Kidney (tissue), 14 donors: Measurements from ENCODE around the gene SLC2A8. TPM values are rescaled to one million over a fixed set of nuclear protein-coding genes. Genes with fewer than 3 reads are reported as not detected.

ENCODE experiments used
- DNase-seq, 5 donors: peaks; one replicate each; pipeline ENCODE4 v3.0.0-alpha.2; 2013 to 2020
- FAIRE-seq: peaks from 2 replicates; lab custom pipeline; 2012; peaks lifted over from hg19 to GRCh38; lab: Jason Lieb, UNC
- H3K27ac ChIP-seq, 2 donors: one replicate each; pipeline ENCODE4 v1.7.0; 2013; ENCODE audit warnings: low read depth in 2 of 2, low read length in 2 of 2, inconsistent platforms in 1 of 2
- H3K27me3 ChIP-seq: one replicate; pipeline ENCODE4 v1.7.1; 2013; ENCODE audit warnings: low read length, inconsistent platforms; ENCODE audit not compliant: control insufficient read depth, insufficient read depth
- H3K36me3 ChIP-seq, 3 donors: one replicate each; pipeline versions ENCODE4 v1.7.0 to v1.7.1; 2013; ENCODE audit warnings: low read length in 3 of 3, control low read depth in 1 of 3, inconsistent platforms in 1 of 3; ENCODE audit not compliant: insufficient read depth in 3 of 3, control insufficient read depth in 2 of 3
- H3K4me1 ChIP-seq, 3 donors: one replicate each; pipeline versions ENCODE4 v1.7.0 to v1.7.1; 2013; ENCODE audit warnings: low read length in 3 of 3, inconsistent platforms in 1 of 3, low read depth in 1 of 3; ENCODE audit not compliant: control insufficient read depth in 2 of 3, insufficient read depth in 2 of 3
- H3K4me3 ChIP-seq, 3 donors: one replicate each; pipeline versions ENCODE4 v1.7.0 to v1.8.1; 2013; ENCODE audit warnings: low read length in 3 of 3, control low read depth in 1 of 3, inconsistent platforms in 1 of 3
- H3K9ac ChIP-seq, 3 donors: one replicate each; pipeline versions ENCODE4 v1.7.0 to v1.7.1; 2013; ENCODE audit warnings: low read length in 3 of 3, control low read depth in 1 of 3, inconsistent platforms in 1 of 3
- H3K9me3 ChIP-seq, 3 donors: one replicate each; pipeline versions ENCODE4 v1.7.0 to v1.7.1; 2013; ENCODE audit warnings: low read length in 3 of 3, control low read depth in 1 of 3, inconsistent platforms in 1 of 3; ENCODE audit not compliant: control insufficient read depth in 2 of 3, insufficient read depth in 1 of 3
- CTCF ChIP-seq: IDR thresholded peaks from 3 replicates; pipeline ENCODE4 v1.5.1; 2012; ENCODE audit warnings: mild to moderate bottlenecking, moderate library complexity, borderline replicate concordance; ENCODE audit not compliant: insufficient read depth; ENCODE audit errors: extremely low read depth
- intact Hi-C: fragments of 100-400 bp; cut with DNase I; formaldehyde crosslinking; loops from one replicate; pipeline ENCODE4 v1.11.1; 2022
- polyA plus RNA-seq: library from polyadenylated mRNA; stranded (reverse); fragments of 350-450 nt; fragmentation: Illumina TruSeq; extraction: RNeasy Lipid Tissue Mini Kit (QIAGEN cat#74804); gene quantifications from one replicate; pipeline ENCODE4 v1.2.3, GENCODE V29; 2014; ENCODE audit warnings: low read depth, low replicate concordance; ENCODE audit not compliant: insufficient read depth
- total RNA-seq: library from RNA; stranded (reverse); fragmentation: NEBNext Ultra II Directional; extraction: Animal tissue kit (Norgen Biotek cat#: 25700); gene quantifications from one replicate; pipeline ENCODE4 v1.2.1, GENCODE V29; 2021
- donor health status: control.
- donor health status: control.
- donor health status: control.
- donor health status: control.
- donor health status: control.
- donor health status: DM: yes; HTN: yes; CAD: no.
- donor health status: Normal renal cell carcinoma (clear cell type).

Gene SLC2A8
- total and polyA plus RNA-seq, 2 donors from 2014 or later = 15.3 to 22.0 TPM

- FAIRE-seq = no peak
- intact Hi-C loops = no loop called here
- H3K4me3 ChIP-seq = no peak overlapping the region
- no peaks in the 10 kb centered on the region for H3K27me3 ChIP-seq
- H3K9ac ChIP-seq = no peak overlapping the region
- peaks cover 0 to 8% (median 2%) of the 10 kb centered on the region in 3 donors for H3K36me3 ChIP-seq
- DNase-seq = no peak
- no peak for TF ChIP-seq CTCF
- H3K4me1 ChIP-seq = no peaks in the 10 kb centered on the region
- no peaks in the 10 kb centered on the region for H3K9me3 ChIP-seq
- no peak overlapping the region for H3K27ac ChIP-seq
Measured at GRCh38 chr9:127356906-127357305, 40.1 kb upstream of the SLC2A8 start.

GRCh38 chr9:127358023-127358535 lies 38.9 kb upstream of the SLC2A8 start:
- peaks cover 0 to 8% (median 2%) of the 10 kb centered on the region in 3 donors for H3K36me3 ChIP-seq
- no peaks in the 10 kb centered on the region for H3K4me1 ChIP-seq
- intact Hi-C loops = no loop called here
- TF ChIP-seq CTCF = no peak
- no peaks in the 10 kb centered on the region for H3K9me3 ChIP-seq
- H3K27ac ChIP-seq = no peak overlapping the region
- H3K4me3 ChIP-seq = no peak overlapping the region
- no peak for FAIRE-seq
- DNase-seq = no peak
- no peak overlapping the region for H3K9ac ChIP-seq
- H3K27me3 ChIP-seq = no peaks in the 10 kb centered on the region

- no peaks in the 10 kb centered on the region for H3K27me3 ChIP-seq
- no peak for FAIRE-seq
- DNase-seq = no peak
- H3K4me1 ChIP-seq = no peaks in the 10 kb centered on the region
- intact Hi-C loops = no loop called here
- no peak overlapping the region for H3K9ac ChIP-seq
- no peak for TF ChIP-seq CTCF
- H3K36me3 ChIP-seq = peaks cover 0 to 8% (median 2%) of the 10 kb centered on the region in 3 donors
- H3K4me3 ChIP-seq = no peak overlapping the region
- no peak overlapping the region for H3K27ac ChIP-seq
- H3K9me3 ChIP-seq = no peaks in the 10 kb centered on the region
Measured at GRCh38 chr9:127358770-127359169, 38.2 kb upstream of the SLC2A8 start.

GRCh38 chr9:127360250-127360649 lies 36.7 kb upstream of the SLC2A8 start:
- peaks cover 0 to 15% (median 2%) of the 10 kb centered on the region in 3 donors for H3K36me3 ChIP-seq
- H3K27ac ChIP-seq = no peak overlapping the region
- no peak for DNase-seq
- H3K9me3 ChIP-seq = no peaks in the 10 kb centered on the region
- no peak overlapping the region for H3K9ac ChIP-seq
- no peak for FAIRE-seq
- no peak overlapping the region for H3K4me3 ChIP-seq
- intact Hi-C loops = no loop called here
- H3K27me3 ChIP-seq = no peaks in the 10 kb centered on the region
- TF ChIP-seq CTCF = no peak
- no peaks in the 10 kb centered on the region for H3K4me1 ChIP-seq
